Stimulated activated naive CD8-positive, alpha-beta T cell treated with anti-CD3 and anti-CD28 coated beads, Interleukin-15, Interleukin-2, amounts not matched to agents 100 ng/mL and 50 ng/mL, for 24 hours (primary cell): ENCODE measurements around the gene ZC3H15.
"Not testable (repeated sequence)": the region's sequence is repeated elsewhere in the genome, so short reads cannot be mapped to it uniquely, and the experiment has no call there.

Source experiments
- H3K27ac Mint-ChIP-seq: one replicate; pipeline ENCODE4 v1.8.0; 2021; ENCODE audit warnings: mild to moderate bottlenecking, mixed read lengths
- H3K27me3 Mint-ChIP-seq: one replicate; pipeline ENCODE4 v1.8.0; 2021; ENCODE audit warnings: mixed read lengths
- H3K36me3 Mint-ChIP-seq: one replicate; pipeline ENCODE4 v1.8.0; 2021; ENCODE audit warnings: low read depth, mixed read lengths
- H3K4me1 Mint-ChIP-seq: one replicate; pipeline ENCODE4 v1.8.0; 2021; ENCODE audit warnings: low read depth, mixed read lengths
- H3K4me3 Mint-ChIP-seq: one replicate; pipeline ENCODE4 v1.8.0; 2021; ENCODE audit warnings: mild to moderate bottlenecking, mixed read lengths
- H3K9me3 Mint-ChIP-seq: one replicate; pipeline ENCODE4 v1.8.0; 2021; ENCODE audit warnings: mixed read lengths

Gene ZC3H15

DNA sequence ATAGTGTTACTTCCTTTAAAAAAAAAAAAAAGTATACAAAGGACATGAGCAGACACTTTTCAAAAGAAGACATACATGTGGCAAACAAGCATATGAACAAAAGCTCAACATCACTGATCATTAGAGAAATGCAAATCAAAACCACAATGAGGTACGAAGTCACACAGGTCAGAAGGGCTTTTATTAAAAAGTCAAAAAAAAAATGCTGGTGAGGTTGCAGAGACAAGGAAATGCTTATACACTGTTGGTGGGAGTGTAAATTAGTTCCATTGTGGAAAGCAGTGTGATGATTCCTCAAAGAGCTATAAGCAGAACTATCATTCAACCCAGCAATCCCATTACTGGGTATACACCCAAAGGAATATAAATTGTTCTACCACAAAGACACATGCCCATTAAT lies 11.8 kb upstream of the ZC3H15 start:
- H3K27me3 Mint-ChIP-seq, H3K4me1 Mint-ChIP-seq, H3K4me3 Mint-ChIP-seq, H3K27ac Mint-ChIP-seq, H3K9me3 Mint-ChIP-seq: not testable (repeated sequence)
- H3K36me3 Mint-ChIP-seq = peaks cover 18% of the 10 kb centered on the region

DNA sequence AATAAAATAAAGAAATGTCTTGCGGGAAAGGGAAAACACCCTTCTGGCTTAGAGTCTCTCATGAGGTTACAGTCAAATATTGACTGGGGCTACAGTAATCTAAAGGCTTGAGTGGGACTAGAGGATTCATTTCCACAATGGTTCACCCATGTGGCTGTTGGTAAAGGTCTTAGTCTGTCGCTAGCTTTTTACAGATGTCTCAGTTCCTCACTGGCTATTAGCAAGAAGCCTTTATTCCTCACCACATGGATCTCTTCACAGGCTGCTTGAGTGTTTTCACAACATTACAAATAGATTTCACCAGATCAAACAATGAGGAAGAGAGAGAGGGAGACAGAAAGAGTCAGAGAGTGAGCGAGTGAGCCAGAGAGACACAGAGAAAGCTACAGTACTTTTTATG lies 8.3 kb upstream of the ZC3H15 start:
- peaks cover 8% of the 10 kb centered on the region for H3K36me3 Mint-ChIP-seq
- no peaks in the 10 kb centered on the region for H3K9me3 Mint-ChIP-seq
- H3K4me1 Mint-ChIP-seq = peaks cover 6% of the 10 kb centered on the region
- no peak overlapping the region for H3K27ac Mint-ChIP-seq
- H3K4me3 Mint-ChIP-seq = no peak overlapping the region
- no peaks in the 10 kb centered on the region for H3K27me3 Mint-ChIP-seq

DNA sequence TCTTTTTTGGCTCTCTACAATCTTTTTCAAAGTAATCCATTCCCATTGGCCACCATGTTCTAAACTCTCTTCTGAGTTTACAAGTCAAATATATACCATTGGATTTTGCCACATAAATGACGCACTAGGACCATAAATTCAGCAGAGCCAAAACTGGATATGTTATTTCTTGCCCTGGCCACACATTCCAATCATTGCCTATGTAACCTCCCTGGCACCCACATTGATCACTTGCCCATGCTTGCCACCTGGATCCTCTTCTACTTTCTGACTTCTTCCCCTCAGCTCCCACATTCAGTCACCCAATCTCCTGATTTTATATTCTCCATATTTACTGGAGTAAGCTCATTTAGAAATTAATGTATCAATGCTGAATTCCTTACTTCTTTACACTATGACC lies 5.1 kb upstream of the ZC3H15 start:
- no peaks in the 10 kb centered on the region for H3K36me3 Mint-ChIP-seq
- peaks cover 29% of the 10 kb centered on the region for H3K4me1 Mint-ChIP-seq
- H3K27ac Mint-ChIP-seq = no peak overlapping the region
- no peak overlapping the region for H3K4me3 Mint-ChIP-seq
- no peaks in the 10 kb centered on the region for H3K27me3 Mint-ChIP-seq
- H3K9me3 Mint-ChIP-seq = no peaks in the 10 kb centered on the region

GRCh38 chr2:186484062-186484735 lies 1.9 kb upstream of the ZC3H15 start:
- Mint-ChIP-seq H3K9me3 (no peaks in the 10 kb centered on the region), H3K4me1 (peaks cover 47% of the 10 kb centered on the region), H3K27ac (peak overlapping the region; percentile 18), H3K4me3 (peak overlapping the region; percentile 99), H3K27me3 (no peaks in the 10 kb centered on the region), H3K36me3 (peaks cover 15% of the 10 kb centered on the region)

DNA sequence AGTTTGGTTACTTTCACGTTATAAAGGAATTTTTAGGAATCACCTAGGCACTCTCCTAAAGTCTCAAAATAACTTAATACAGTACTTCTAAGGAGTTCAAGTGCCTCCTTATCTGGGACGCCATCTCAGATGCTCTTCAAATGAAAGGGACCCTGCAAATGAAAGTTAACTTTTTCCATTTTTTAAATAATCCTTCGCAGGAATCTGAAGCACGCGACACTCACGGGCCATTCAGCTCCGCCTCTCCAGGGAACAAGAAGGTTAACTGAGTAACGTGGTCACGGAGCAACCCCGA lies 537 bp upstream of the ZC3H15 start:
- H3K27ac Mint-ChIP-seq = peak overlapping the region; percentile 99
- H3K4me1 Mint-ChIP-seq = peaks cover 60% of the 10 kb centered on the region
- peak overlapping the region; percentile 99 for H3K4me3 Mint-ChIP-seq
- peaks cover 28% of the 10 kb centered on the region for H3K36me3 Mint-ChIP-seq
- no peaks in the 10 kb centered on the region for H3K27me3 Mint-ChIP-seq
- H3K9me3 Mint-ChIP-seq = no peaks in the 10 kb centered on the region

DNA sequence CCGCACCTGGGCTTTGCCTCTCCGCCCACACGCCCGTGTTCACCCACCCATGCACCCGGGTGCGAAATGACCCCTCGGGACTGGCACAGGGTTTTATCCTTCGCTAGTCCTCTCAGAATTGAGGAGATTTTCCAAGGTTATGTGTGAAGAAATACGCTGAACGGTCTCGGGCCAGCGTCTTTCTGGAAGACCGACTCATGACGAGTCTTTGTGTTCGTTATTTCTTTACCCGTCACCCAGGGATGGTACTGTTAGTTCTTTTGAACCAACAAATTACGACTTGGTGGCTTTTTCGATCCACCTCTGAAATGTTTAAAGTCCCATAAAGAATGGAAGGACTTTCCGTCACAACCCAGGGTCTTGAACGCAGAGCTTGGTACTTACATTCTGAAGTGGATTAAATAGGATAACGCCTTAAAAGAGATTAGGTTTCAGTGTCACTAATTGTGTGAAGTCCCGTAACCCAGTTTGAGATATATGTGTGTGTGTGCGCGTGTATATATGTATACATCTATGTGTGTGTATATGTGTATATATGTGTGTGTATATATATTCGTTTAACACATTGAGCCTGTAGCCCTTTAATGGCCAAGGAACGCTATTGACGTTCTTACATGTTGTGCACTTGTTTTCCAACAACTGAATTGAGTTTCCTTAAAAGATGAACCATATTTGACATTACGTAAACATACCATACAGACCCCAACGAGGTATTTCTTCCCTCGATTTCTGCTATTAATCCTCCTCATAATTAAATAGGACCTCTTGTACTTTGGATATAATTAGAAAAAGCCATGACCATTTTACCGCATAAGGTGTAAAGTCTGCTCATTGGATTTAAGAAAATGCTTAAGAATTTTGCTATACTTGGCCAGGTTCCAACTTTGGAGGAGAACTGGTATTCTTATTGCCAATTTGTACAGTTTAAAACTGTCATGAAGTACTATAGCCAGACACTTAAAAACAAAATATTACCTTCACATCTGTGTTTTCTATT lies 889 bp downstream of the ZC3H15 start:
- H3K27me3 Mint-ChIP-seq = no peaks in the 10 kb centered on the region
- peaks cover 75% of the 10 kb centered on the region for H3K4me1 Mint-ChIP-seq
- peak overlapping the region; percentile 99 for H3K4me3 Mint-ChIP-seq
- H3K36me3 Mint-ChIP-seq = peaks cover 32% of the 10 kb centered on the region
- H3K9me3 Mint-ChIP-seq = no peaks in the 10 kb centered on the region
- peak overlapping the region; percentile 99 for H3K27ac Mint-ChIP-seq

DNA sequence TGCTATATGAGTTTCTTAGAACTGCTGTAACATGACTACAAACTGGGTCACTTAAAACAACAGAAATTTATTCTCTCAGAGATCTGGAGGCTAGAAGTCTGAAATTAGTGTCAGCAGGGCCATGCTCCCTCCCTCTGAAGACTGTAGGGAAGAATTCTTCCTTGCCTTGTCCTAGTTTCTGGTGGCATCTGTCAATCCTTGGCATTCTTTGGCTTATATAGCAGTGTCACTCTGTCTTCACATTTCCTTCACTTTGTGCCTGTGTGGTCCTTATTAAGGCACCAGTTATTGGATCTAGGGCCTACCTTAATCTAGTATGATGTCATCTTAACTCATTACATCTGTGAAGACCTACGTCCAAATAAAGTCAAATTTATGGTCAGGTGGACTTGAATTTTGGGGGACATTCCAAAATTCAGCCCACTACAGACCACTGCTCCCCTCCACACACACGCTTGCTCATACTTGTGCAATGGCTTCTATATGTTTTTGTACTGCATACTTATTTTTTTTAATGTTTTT lies 7.6 kb downstream of the ZC3H15 start:
- Mint-ChIP-seq H3K27me3 (no peaks in the 10 kb centered on the region), H3K9me3 (no peaks in the 10 kb centered on the region), H3K4me1 (peaks cover 57% of the 10 kb centered on the region), H3K36me3 (peaks cover 64% of the 10 kb centered on the region), H3K27ac (peak overlapping the region; percentile 9), H3K4me3 (no peak overlapping the region)

DNA sequence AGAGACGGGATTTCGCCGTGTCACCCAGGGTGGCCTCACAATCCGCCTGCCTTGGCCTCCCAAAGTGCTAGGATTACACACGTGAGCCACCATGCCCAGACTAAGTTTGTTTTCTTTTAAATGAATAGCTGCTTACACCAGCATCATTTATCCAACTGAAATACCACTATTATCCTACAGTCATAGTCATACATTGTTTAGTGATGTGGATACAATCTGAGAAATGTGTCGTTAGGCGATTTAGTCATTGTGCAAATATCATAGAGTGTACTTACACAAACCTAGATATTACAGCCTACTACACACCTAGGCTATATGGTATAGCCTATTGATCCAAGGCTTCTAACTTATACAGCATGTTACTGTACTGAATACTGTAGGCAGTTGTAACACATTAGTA lies 10.3 kb downstream of the ZC3H15 start:
- Mint-ChIP-seq H3K36me3 (peaks cover 69% of the 10 kb centered on the region), H3K4me1 (peaks cover 33% of the 10 kb centered on the region), H3K27ac (no peak overlapping the region), H3K4me3 (no peak overlapping the region), H3K9me3 (no peaks in the 10 kb centered on the region), H3K27me3 (no peaks in the 10 kb centered on the region)

DNA sequence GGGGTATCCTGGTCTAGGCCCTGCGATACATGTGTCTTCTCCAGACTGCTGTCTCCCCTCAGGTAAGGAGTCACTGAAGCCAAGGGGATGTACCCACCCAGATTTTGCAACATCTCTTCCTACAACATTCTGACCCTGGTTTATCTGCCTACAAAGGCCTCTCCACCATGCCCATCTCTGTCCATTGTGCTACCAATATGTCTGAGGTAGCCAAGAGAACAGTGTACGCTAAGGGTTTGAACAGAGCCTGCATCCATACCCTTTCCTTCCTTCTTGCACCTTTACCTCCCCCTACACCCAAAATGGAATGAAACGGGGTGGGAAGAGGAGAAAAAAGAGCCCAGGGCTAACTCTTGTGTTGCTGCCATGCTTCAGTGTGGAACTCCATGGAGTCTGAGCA lies 11.9 kb downstream of the ZC3H15 start:
- Mint-ChIP-seq H3K36me3 (peaks cover 74% of the 10 kb centered on the region), H3K27me3 (no peaks in the 10 kb centered on the region), H3K4me1 (peaks cover 19% of the 10 kb centered on the region), H3K9me3 (no peaks in the 10 kb centered on the region), H3K27ac (no peak overlapping the region), H3K4me3 (no peak overlapping the region)

- Mint-ChIP-seq H3K4me3 (no peak overlapping the region), H3K36me3 (peaks cover 73% of the 10 kb centered on the region)
Measured at GRCh38 chr2:186498834-186499233, 12.8 kb downstream of the ZC3H15 start.

GRCh38 chr2:186503827-186504606 lies 18.0 kb downstream of the ZC3H15 start:
- Mint-ChIP-seq H3K4me3 (no peak overlapping the region), H3K4me1 (peaks cover under 1% of the 10 kb centered on the region), H3K27ac (no peak overlapping the region), H3K36me3 (peaks cover 82% of the 10 kb centered on the region), H3K27me3 (no peaks in the 10 kb centered on the region), H3K9me3 (no peaks in the 10 kb centered on the region)

More at GRCh38 chr2:186498834-186499233, 12.8 kb downstream of the ZC3H15 start:
- Mint-ChIP-seq H3K27me3 (no peaks in the 10 kb centered on the region), H3K27ac (peak overlapping the region; percentile 1), H3K9me3 (no peaks in the 10 kb centered on the region), H3K4me1 (peaks cover 11% of the 10 kb centered on the region)

GRCh38 chr2:186508263-186508662 lies 22.2 kb downstream of the ZC3H15 start:
- H3K4me3 Mint-ChIP-seq = no peak overlapping the region
- no peaks in the 10 kb centered on the region for H3K4me1 Mint-ChIP-seq
- no peaks in the 10 kb centered on the region for H3K27me3 Mint-ChIP-seq
- no peaks in the 10 kb centered on the region for H3K9me3 Mint-ChIP-seq
- H3K36me3 Mint-ChIP-seq = peaks cover 70% of the 10 kb centered on the region
- no peak overlapping the region for H3K27ac Mint-ChIP-seq

GRCh38 chr2:186515376-186515775 lies 29.3 kb downstream of the ZC3H15 start:
- Mint-ChIP-seq H3K4me3 (no peak overlapping the region), H3K27me3 (no peaks in the 10 kb centered on the region), H3K36me3 (peaks cover 69% of the 10 kb centered on the region), H3K4me1 (no peaks in the 10 kb centered on the region), H3K27ac (no peak overlapping the region), H3K9me3 (no peaks in the 10 kb centered on the region)

- Mint-ChIP-seq H3K36me3 (peaks cover 73% of the 10 kb centered on the region), H3K27me3 (no peaks in the 10 kb centered on the region), H3K9me3 (no peaks in the 10 kb centered on the region), H3K27ac (no peak overlapping the region), H3K4me3 (no peak overlapping the region), H3K4me1 (no peaks in the 10 kb centered on the region)
Measured at GRCh38 chr2:186516396-186516795, 30.3 kb downstream of the ZC3H15 start.

DNA sequence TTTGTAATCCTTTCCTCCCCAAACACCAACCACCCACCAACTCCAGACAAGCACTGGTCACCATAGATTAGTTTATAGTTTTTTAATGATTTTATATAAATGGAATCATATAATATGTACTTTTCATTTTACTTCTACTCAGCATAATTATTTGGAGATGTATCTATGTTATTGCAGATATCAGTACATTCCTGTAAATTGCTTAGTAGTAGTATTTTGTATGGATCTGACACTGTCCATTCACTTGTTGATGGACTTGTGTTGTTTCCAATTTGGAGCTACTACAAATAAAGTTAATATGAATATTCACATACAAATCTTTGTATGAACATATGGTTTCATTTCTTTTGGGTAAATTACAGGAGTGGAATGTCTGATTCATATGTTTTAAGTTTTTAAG lies 31.0 kb downstream of the ZC3H15 start:
- Mint-ChIP-seq H3K4me3 (no peak overlapping the region), H3K4me1 (no peaks in the 10 kb centered on the region), H3K27me3 (no peaks in the 10 kb centered on the region), H3K36me3 (peaks cover 73% of the 10 kb centered on the region), H3K9me3 (no peaks in the 10 kb centered on the region), H3K27ac (no peak overlapping the region)
